Measurements from ENCODE around the gene CRABP2.

CRABP2 gene

DNA sequence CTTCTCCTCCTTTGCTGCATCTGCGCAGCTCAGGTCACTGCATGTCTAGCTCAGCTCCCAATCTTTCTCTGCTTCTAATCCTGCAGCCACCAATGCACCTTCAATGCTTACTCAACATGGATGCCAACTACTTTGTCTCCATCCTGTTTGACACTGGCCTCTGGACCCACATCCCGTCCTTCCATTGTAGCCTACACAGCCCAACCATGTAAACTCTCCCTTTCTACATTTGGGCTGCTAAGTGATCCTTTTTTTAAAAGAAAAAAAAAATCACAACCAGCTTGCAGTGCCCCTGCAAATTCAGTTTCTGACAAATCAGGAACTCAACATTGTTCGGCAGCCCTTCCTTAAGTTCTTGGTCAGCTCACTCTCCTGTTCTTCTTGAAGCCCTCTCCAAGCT is 9.4 kb upstream of the CRABP2 start:
- TF ChIP-seq, protein P1, sequence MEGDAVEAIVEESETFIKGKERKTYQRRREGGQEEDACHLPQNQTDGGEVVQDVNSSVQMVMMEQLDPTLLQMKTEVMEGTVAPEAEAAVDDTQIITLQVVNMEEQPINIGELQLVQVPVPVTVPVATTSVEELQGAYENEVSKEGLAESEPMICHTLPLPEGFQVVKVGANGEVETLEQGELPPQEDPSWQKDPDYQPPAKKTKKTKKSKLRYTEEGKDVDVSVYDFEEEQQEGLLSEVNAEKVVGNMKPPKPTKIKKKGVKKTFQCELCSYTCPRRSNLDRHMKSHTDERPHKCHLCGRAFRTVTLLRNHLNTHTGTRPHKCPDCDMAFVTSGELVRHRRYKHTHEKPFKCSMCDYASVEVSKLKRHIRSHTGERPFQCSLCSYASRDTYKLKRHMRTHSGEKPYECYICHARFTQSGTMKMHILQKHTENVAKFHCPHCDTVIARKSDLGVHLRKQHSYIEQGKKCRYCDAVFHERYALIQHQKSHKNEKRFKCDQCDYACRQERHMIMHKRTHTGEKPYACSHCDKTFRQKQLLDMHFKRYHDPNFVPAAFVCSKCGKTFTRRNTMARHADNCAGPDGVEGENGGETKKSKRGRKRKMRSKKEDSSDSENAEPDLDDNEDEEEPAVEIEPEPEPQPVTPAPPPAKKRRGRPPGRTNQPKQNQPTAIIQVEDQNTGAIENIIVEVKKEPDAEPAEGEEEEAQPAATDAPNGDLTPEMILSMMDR (IDR thresholded peaks at IDR 0.05; ENCODE audit: low read depth, low read length), result no peak
- no peak overlapping the region for H3K4me3 ChIP-seq (ENCODE audit: low read depth, low read length)

DNA sequence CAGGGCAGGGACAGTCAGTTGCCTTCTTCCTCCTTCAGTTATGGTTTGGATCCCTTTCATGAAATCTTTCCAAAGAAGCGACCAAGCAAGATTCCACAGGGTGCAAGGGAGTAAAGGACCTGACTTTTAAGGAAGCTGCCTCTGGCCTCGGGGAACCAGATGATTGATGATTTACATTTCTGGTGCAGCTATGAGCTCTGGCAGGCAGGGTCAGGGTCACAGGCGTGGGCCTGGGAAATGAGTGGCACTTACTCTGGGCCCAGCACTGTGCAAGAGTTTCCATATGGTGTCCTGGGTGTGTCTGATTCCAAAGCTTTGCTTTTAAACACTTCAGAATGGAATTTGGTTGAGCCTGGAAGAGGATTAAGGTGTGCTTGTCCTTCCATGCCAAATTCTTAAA is 7.2 kb upstream of the CRABP2 start:
- H3K4me3 ChIP-seq (ENCODE audit: low read depth, low read length), result no peak overlapping the region
- TF ChIP-seq, protein P1 (IDR thresholded peaks at IDR 0.05; ENCODE audit: low read depth, low read length), result no peak

DNA sequence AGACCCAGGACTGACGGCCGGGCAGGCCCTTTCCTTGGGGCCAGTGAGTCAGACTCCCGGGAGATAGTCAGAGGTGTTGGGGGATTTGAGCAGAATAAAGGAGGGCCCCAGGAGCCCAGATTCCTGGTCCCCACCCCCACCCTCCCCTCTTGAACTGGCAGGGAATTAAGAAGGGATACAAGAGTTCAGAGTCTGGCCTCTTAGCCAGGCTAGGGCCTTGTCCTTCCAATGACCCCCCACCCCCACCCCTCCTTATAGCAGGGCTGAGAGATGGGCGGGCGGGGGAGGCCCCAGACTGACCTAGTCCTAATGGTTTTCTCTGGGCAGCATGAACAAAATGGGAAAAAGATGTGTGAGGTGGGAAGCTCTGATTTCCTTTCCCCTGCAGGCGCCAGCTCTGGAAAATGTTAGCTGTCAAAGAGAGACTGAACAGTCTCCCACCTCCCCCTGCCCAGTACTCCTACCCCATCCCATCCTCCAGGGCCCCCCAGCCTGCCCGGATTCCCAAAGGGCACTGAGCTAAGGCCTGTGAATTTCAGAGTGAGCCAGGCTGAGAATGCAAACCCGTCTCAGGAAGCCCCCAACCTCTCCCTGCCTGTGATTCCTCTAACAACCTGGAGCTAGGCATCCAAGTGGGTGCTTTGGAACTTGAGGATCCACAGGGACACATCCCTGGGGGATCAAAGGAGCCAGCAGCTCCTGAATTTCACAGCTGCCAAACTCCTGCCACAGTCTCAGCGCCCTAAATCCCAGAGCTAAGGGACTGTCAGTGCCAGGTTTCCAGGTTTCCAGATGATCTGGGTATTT is 5.8 kb upstream of the CRABP2 start:
- H3K4me3 ChIP-seq (ENCODE audit: low read depth, low read length), result no peak overlapping the region
- TF ChIP-seq, protein P1 (IDR thresholded peaks at IDR 0.05; ENCODE audit: low read depth, low read length), result no peak

DNA sequence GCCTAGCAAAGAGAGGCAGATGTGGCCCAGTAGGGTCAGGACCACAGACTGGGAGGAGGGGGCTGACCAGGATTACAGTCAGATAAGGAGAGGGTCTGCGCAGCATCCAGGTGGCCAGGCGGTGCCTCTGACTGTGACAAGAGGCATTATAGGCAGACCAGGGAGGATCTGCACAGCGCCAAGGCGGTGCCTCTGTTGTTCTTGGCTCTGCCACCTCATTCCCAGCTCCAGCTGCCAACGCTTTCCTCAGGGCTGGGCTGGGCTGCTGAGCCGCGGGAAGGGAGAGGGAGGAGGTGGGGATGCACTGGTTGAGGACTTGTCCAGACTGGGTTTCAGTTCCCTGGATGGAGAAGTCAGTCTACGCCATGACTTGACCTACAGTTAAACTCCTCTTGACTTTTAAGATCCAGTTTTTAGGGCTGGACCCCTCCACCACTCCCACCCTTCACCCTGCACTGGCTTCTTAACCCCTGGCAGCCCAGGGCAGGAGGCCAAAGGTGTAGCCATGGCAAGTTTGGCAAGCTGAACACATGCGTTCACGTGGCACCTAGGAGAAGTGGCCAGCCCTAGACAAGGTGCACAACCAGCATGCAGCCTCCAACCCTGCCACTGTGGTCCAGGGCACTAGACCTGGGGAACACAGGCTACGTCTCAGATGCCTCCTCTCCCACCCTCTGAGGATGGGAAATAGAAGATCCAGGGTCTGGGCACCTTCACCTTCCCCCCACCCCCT is 4.5 kb upstream of the CRABP2 start:
- TF ChIP-seq, protein P1 (IDR thresholded peaks at IDR 0.05; ENCODE audit: low read depth, low read length), result no peak
- no peak overlapping the region for H3K4me3 ChIP-seq (ENCODE audit: low read depth, low read length)

- H3K4me3 ChIP-seq (ENCODE audit: low read depth, low read length), result no peak overlapping the region
- TF ChIP-seq, protein P1 (IDR thresholded peaks at IDR 0.05; ENCODE audit: low read depth, low read length), result no peak
These were observed 3.6 kb upstream of the CRABP2 start for GRCh38 chr1:156709031-156709430.

DNA sequence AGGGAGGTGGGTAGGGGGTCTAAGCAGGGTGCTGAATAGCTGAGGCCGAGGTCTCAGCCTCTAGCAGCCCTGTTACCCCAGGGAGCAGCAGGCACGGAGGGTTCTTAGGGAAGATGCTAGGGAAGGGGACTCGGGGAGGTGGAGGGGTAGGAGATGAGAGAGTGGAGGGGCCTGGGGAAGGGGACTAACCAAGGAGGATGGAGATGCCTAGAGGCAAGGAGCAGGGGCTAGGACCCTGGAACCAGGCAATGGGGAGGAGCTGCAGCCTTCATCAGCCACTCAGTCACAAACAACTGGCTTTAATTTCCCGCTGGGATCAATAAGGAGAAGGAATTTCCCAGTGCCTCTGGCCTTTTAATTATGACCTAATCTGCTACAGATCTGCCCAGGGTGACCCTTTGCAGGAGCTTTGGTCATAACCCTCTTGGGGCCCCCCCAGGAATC is 2.9 kb upstream of the CRABP2 start:
- no peak overlapping the region for H3K4me3 ChIP-seq (ENCODE audit: low read depth, low read length)
- TF ChIP-seq, protein P1 (IDR thresholded peaks at IDR 0.05; ENCODE audit: low read depth, low read length), result no peak

Measured in WI38 (cell line).